ENCODE measurements around the gene VPS39.

- TF ChIP-seq EZH2phosphoT487 (IDR thresholded peaks at IDR 0.05; ENCODE audit: low read depth, severe bottlenecking, unreplicated experiment) (no peak), CTCF (IDR thresholded peaks at IDR 0.05; ENCODE audit: poor library complexity) (no peak), EZH2 (IDR thresholded peaks at IDR 0.05; ENCODE audit: borderline replicate concordance) (no peak)
Measured at GRCh38 chr15:42210696-42211095, 2.6 kb upstream of the VPS39 start.

All from hepatocyte (in vitro differentiated cells).